ENCODE results near the gene PDK3. TPM values are rescaled to one million over a fixed set of nuclear protein-coding genes. Genes with fewer than 3 reads are reported as not detected.

Gene PDK3
- total RNA-seq, 1 experiment from 2014 or later, result 47.3 TPM

DNA sequence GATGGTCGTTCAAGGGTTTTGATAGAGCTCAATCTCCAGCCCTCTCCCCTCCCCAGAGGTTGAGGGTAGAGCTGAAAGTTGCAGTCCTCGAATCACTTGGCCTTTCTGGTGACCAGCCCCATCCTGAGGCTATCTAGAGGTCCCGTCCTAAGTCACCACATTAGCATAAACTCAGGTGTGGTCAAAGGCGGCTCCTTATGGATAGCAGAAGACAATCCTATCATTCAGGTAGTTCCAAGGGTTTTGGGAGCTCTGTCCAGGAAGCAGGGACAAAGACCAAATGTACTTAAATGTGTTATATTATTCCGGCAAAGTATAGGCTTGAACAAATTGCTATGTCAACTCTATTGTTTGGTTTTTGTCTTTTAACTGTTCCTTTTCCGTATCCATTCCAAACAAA lies 30.6 kb downstream of the PDK3 start:
- H3K9ac ChIP-seq (ENCODE audit: extremely low read depth, insufficient read length, low read length), result no peak overlapping the region
- no peaks in the 10 kb centered on the region for H3K9me3 ChIP-seq (ENCODE audit: control insufficient read depth, low read depth, low read length)
- H2BK15ac ChIP-seq (ENCODE audit: low read depth, low read length), result no peak overlapping the region
- H2BK5ac ChIP-seq (ENCODE audit: insufficient read length, low read length), result no peak overlapping the region
- no peaks in the 10 kb centered on the region for H3K79me2 ChIP-seq (ENCODE audit: insufficient read depth, low read length)
- H3K27me3 ChIP-seq (ENCODE audit: insufficient read depth, low read length), result no peaks in the 10 kb centered on the region
- no peak overlapping the region for H3K4ac ChIP-seq (ENCODE audit: low read depth, low read length)
- Mint-ChIP-seq H3K4me3 (no peak overlapping the region), H3K27me3 (ENCODE audit: low read depth) (no peaks in the 10 kb centered on the region), H3K36me3 (ENCODE audit: insufficient read depth in 1 of 3, low read depth in 3 of 3) (peaks cover 3 to 29% (median 21%) of the 10 kb centered on the region in 3 experiments; a peak in 6 of 7 replicates), H3K9me3 (no peaks in the 10 kb centered on the region; a peak in 1 of 5 replicates), H3K4me1 (peaks cover 54 to 63% of the 10 kb centered on the region in 2 experiments), H3K27ac (no peak overlapping the region)
- H2BK20ac ChIP-seq (ENCODE audit: low read depth, low read length, poor library complexity, severe bottlenecking), result no peak overlapping the region
- no peak overlapping the region for H3K23ac ChIP-seq (ENCODE audit: insufficient read length, low read depth, low read length)
- TF ChIP-seq CTCF (conservative IDR thresholded peaks at IDR 0.05), result no peak
- H3K27ac ChIP-seq (ENCODE audit: insufficient read length, low read depth, low read length), result no peak overlapping the region
- no peak overlapping the region for H2BK120ac ChIP-seq (ENCODE audit: low read depth, low read length, poor library complexity, severe bottlenecking)
- H4K8ac ChIP-seq (replicated peaks; ENCODE audit: insufficient read length, low read depth, low read length), result no peak overlapping the region
- no peak overlapping the region for H3T11ph ChIP-seq (ENCODE audit: low read length)
- no peaks in the 10 kb centered on the region for H3K79me1 ChIP-seq (ENCODE audit: insufficient read depth, low read depth, low read length, poor library complexity, severe bottlenecking)
- H2BK12ac ChIP-seq (ENCODE audit: insufficient read length, low read depth, low read length), result no peak overlapping the region
- H2AFZ ChIP-seq (ENCODE audit: low read length), result no peak overlapping the region
- no peak overlapping the region for H3K4me2 ChIP-seq (ENCODE audit: insufficient read depth, insufficient read length, low read length)
- H3K14ac ChIP-seq (ENCODE audit: insufficient read depth, low read length), result no peak overlapping the region; the same call in 1 of the 2 replicates
- no peaks in the 10 kb centered on the region for H3K23me2 ChIP-seq (ENCODE audit: insufficient read length, low read depth, low read length, poor library complexity, severe bottlenecking)
- H3K56ac ChIP-seq (ENCODE audit: insufficient read length, low read depth, low read length), result no peak overlapping the region
- H4K91ac ChIP-seq (ENCODE audit: insufficient read length, low read depth, low read length), result no peak overlapping the region
- DNase-seq, result no peak
- no peak overlapping the region for H2AK5ac ChIP-seq (ENCODE audit: insufficient read length, low read length)
- no peak overlapping the region for H4K5ac ChIP-seq (ENCODE audit: insufficient read length, low read depth, low read length)
- H3K4me1 ChIP-seq (ENCODE audit: insufficient read depth, low read length), result peaks cover 12% of the 10 kb centered on the region
- no CpG with 5 or more reads among the region's 6 CpGs for WGBS (ENCODE audit: extremely low coverage, insufficient read length, low lambda C conversion rate)
- H3K18ac ChIP-seq (ENCODE audit: insufficient read length, low read depth, low read length), result no peak overlapping the region
- no peaks in the 10 kb centered on the region for H4K20me1 ChIP-seq (ENCODE audit: control insufficient read depth, insufficient read depth, insufficient read length)

Data from H9 (cell line).